Measurements from ENCODE around the gene GMPR.

DNA sequence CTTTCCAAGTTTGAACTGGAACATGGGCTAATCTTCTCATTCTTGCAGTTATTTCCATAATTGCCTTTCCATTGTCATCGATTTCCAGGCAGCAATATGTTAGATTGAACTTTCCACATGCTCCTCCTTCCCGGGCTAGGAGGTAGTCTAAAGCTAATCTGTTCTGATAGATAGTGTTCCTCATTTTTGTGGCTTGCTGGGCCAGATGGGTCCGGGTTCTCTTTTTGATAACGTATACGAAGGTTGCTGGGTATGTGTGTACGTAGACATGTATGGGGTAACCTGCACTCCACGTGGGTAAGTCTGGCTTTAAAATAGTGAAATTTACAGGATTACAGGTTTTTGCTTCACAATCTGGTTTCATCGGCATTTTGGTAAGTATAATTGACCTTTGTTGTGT is 14.0 kb upstream of the GMPR start:
- TF ChIP-seq, protein P1, sequence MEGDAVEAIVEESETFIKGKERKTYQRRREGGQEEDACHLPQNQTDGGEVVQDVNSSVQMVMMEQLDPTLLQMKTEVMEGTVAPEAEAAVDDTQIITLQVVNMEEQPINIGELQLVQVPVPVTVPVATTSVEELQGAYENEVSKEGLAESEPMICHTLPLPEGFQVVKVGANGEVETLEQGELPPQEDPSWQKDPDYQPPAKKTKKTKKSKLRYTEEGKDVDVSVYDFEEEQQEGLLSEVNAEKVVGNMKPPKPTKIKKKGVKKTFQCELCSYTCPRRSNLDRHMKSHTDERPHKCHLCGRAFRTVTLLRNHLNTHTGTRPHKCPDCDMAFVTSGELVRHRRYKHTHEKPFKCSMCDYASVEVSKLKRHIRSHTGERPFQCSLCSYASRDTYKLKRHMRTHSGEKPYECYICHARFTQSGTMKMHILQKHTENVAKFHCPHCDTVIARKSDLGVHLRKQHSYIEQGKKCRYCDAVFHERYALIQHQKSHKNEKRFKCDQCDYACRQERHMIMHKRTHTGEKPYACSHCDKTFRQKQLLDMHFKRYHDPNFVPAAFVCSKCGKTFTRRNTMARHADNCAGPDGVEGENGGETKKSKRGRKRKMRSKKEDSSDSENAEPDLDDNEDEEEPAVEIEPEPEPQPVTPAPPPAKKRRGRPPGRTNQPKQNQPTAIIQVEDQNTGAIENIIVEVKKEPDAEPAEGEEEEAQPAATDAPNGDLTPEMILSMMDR (conservative IDR thresholded peaks at IDR 0.05; ENCODE audit: low read length), result no peak
- TF ChIP-seq EZH2phosphoT487 (IDR thresholded peaks at IDR 0.05; ENCODE audit: borderline replicate concordance), result no peak

All from Loucy (cell line).